ENCODE results near the gene PFKM.

PFKM gene

DNA sequence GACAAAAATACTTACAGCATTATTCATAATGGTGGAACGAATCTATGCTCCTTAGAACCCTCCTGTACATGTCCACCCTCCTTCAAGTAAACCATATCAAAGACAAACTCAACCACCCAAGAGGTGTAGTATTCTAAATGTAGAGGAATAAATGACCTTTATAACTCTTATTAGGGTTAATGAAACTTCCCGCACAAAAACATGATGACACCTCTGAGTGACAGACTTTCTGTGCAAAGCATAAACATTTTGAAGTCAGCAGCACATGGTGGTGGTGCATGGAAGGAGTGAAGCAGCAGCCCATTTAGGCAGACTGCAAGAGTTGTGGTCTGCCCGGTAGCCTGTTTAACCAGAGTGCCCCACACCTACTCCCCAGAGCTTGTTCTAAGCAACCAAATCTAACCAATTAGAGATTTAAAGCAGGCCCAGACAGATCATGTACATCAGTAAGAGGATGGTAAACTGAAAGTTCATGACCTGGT is 38.8 kb downstream of the PFKM start:
- no peak for DNase-seq

DNA sequence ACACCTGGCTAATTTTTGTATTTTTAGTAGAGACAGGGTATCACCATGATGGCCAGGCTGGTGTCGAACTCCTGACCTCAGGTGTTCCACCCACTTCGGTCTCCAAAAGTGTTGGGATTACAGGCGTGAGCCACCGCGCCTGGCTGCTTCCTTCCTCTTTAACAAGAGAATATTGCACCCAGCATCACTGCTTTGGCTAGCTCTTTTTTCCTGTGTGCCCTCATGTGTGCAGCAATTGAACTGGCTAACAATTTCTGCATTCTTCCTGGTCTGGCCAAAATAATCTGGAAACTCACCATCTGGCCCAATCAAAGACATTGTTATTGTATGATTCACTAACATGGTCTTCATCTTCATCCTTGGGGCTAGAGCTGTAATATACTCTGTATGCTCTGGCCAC is 40.9 kb downstream of the PFKM start:
- no peak for DNase-seq

DNA sequence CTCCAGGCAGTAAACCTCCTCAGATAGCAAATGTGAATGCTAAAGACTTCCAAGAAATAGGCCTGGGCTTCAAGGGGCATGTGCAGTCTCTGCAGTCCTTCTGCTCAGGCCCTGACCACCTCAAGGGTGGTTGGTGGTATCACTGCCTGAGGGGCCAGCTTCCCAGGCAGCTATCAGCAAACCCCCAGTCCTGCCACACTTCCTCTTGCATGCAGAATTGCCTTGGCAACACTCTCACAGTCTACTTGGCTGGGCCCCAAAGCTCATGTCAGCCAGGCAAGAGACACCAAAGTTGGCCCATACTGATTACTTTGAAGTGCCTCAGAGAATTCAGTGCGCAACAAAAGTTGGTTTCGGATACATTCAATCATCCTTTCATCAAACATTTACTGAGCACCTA is 41.6 kb downstream of the PFKM start:
- no peak for DNase-seq

DNA sequence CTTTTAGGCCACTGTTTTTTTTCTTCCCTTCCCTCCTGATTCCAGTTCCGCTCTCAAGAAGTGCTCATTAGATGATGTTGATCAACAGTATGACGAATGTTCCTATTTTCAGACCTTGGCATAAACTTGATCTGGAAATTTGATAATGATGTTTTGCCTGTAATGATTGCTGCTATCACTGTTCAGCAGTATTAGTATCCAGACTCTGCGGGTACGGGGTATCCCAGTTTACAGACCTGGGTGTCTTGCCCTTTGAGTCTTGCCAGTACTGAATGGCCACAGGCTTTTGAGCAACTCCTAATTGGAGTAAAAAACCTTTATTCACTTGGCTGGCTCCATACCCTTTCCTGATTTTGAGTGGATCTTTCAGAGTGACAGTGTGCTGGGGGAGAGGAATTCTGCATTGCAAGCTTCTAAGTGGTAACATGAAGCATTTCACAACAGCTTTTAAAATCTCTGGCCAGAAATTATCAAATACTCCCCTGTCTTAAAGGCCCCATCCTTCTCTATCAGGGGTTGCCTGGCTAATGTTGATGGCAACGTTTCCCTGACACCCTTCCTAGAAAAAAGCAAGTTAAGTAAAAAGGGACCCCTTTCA is 44.1 kb downstream of the PFKM start:
- DNase-seq, result no peak

DNA sequence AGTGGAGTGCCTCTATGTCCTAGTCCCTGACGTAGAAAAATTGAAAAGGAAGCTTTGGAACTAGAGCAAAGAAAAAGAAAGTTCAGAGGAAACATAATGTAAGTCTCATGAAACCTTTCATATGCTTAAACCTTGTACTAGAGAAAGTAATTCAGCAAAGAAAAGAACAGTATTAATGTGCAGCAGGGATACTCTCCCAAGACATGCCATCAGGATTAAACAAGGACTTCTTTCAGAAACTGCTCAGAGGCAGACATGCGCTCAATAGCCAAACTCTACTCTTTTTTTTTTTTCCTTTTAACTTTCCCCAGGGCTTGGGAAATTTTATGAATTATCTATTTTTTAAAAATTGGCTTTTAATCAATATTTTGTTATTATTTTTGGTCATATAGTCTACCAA is 45.3 kb downstream of the PFKM start:
- no peak for DNase-seq

DNA sequence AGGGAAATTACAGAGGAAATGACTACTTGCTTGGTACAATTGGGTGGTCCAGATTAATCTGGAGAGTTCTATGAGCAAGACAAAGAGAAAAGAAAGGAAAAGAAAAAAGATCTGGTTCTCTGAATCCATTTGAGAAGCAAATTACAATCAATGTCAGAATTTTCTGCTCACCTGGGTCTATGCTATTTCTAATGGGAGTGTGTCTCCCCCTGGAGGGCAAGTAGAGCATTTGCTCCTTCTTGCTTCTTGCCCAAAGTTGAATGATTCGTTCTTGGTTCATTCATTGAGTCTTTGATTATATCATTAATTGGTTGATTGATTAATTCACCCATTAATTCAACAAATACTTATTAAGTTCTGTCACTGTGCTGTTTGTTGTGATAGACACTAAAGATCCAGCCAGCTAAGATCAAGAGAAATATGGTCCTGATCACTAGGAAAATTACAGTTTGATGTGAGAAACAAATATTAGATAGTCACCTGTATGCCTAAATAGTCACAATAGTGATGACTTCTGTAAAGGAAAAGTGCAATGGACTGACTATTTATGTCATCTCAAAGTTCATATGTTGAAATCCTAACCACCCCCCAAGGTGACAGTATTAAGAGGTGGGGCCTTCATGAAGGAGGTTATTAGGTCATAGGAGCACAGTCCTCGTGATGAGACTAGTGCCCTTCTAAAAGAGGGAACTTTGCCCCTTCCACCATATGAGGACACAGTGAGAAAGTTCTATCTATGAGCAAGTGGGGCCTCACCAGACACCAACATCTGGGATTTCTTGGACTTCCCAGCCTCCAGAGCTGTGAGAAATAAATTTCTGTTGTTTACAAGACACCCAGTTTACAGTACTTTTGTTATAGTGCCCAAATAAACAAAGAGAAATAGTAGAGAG is 46.2 kb downstream of the PFKM start:
- peak; percentile 31 for DNase-seq

DNA sequence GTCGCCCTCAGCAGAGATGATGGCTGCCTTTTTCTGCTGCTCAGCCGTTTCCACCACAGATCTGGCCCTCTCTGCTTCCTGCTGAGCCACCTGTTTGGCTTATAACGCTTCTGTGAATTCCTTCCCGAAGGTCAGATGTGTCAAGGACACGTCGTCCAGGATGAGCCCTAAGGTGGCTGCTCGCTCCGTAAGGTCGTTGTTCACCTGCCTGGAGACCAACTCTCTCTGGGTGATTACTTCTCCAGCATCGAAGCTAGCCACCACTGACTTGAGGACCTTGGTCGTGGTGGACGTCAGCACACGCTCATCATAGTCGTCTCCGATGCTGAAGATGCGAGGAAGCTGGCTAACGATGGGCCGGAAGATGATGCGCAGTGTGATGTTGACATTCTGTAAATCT is 49.8 kb downstream of the PFKM start:
- DNase-seq, result no peak

DNA sequence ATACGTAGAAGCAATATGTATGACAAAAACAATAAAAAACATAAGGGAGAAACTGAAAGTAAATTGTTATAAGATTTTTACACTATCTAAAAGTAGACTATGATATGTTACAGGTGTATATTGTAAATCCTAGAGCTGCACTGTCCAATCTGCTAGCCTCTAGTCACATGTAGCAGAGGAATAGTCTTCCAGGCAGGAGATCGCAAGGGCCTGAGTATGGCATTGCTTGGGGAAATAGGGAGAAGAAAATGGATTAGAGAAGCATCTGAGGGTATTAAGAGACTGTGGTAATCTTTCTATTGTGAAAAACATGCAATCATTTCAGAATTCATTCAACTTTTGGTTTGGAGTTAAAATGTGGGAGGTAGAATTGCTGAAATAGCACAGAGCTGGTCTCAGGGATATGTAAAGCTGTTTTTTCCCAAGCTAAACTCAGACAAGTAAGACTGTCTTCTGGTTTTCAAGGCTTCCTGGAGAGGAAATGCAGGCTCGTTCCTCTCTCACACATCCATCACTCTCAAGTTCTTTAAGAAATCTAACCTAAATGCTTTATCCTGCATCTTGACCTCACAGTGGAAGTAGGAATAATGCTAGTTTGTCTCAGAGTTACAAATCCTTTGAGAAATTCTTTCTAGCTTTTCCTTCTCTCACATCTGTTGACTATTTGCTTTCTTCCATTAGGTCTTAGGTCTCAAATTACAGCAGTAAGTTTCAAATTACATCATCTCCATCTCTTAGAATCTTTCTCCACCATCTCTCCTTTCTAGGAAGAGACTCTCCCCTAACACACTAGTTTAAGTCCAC is 56.7 kb downstream of the PFKM start:
- no peak for DNase-seq

DNA sequence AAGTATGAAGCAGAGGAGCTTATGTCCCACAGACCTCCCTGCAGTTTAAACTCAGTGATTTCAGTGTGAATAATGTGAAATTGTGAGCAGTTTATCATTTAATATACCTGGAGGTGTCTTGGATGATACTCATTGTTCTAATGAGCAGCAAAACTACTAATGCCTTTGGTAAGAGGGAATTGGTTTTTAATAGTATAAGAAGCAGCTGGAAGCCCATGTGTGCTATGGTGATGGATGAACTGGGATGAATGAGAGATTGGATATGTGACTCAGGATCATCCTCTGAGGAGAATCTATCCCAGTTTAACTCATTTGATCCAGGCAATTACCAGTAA is 57.2 kb downstream of the PFKM start:
- DNase-seq, result no peak

DNA sequence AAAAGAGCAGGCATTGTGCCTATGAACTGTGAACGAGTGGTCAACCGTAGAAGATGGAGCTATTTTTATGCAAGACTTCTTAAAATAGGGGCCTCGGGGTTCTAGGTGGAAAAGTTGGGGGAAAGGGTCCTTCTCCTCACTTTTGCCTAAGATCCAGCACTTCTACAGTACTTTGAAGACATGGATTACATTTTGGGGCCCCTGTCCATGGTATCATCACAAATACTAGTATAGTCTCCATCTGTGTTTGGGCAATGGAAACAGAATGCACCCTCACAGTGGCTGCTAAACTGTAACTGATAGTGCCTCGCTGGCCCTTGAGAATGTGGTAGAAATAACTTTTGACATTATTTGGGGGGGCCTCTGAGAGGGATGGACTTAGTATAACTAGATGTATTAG is 58.8 kb downstream of the PFKM start:
- DNase-seq, result no peak

DNA sequence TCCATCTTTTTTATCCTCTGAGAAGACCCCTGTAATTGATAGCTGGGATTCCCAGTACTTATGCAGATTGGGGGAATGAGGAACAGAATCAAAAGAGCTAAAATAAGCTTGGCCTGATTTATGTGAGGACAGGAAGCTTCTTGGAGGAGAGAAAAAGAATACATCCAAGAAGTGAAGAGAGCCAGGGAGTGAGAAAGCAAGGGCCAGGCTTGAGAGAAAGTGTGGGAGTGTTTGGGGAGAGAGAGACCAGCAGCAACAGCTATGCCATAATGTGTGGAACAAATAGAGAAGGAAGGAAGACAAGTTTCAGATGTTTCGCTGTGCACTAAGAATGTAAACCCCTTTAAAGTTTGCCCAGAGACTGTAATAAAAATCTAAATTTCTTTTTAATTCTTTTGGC is 60.3 kb downstream of the PFKM start:
- no peak for DNase-seq

DNA sequence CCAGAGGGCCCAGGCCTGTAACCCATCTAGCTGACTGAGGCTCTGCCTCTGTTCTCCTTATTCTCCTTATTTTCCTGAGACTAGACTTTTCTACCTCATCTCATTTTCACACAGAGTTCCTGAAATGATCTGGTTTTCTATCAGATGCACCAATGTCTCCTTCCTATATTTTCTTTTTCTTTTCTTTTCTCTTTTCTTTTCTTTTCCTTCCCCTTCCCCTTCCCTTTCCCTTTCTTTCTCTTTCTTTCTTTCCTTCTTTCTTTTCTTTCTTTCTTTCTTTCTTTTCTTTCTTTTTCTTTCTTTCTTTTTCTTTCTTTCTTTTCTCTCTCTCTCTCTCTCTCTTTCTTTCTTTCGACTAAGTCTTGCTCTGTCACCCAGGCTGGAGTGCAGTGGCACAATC is 61.3 kb downstream of the PFKM start:
- no peak for DNase-seq

DNA sequence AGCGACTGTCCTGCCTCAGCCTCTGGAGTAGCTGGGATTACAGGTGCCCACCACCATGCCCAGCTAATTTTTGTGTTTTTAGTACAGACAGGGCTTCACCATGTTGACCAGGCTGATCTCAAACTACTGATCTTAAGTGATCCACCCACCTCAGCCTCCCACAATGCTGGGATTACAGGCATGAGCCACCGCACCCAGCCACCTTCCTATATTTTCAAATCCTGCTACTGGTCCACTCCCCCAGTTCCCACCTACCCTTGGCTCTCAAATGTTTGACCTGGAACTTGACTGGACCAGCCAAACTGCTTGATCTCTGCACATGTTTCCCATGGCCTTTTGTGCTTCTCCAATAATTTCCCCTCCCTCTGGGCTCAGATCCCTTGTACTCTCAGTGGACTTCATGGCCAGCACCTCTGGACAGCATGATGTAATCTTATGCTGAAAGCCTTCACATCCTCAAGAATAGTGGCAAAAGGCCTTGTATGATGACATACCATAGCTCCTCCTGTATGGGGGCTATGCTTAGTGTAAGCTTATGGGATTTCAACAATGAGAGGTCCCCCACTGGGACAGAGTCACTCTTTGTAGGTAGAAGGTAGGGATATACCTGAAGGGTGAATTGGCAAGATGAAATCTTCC is 61.8 kb downstream of the PFKM start:
- DNase-seq, result no peak

DNA sequence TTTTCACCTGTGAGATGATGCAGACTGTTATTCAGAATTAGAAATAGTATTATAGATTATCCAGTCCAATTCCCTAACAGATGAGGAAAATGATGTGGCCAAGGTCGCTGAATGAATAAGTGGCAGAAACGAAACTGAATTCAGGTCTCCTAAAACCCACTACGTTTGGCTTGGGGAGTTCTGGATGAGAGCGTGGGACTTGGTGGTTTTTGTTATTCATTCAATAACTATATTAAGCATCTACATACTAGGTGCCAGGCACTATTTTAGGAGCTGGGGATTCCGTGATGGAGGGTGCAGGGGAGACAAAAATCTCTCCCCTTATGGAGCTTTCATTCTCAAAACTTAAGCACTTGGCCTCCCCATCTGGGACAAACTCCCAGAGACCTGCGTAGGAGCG is 63.5 kb downstream of the PFKM start:
- no peak for DNase-seq

DNA sequence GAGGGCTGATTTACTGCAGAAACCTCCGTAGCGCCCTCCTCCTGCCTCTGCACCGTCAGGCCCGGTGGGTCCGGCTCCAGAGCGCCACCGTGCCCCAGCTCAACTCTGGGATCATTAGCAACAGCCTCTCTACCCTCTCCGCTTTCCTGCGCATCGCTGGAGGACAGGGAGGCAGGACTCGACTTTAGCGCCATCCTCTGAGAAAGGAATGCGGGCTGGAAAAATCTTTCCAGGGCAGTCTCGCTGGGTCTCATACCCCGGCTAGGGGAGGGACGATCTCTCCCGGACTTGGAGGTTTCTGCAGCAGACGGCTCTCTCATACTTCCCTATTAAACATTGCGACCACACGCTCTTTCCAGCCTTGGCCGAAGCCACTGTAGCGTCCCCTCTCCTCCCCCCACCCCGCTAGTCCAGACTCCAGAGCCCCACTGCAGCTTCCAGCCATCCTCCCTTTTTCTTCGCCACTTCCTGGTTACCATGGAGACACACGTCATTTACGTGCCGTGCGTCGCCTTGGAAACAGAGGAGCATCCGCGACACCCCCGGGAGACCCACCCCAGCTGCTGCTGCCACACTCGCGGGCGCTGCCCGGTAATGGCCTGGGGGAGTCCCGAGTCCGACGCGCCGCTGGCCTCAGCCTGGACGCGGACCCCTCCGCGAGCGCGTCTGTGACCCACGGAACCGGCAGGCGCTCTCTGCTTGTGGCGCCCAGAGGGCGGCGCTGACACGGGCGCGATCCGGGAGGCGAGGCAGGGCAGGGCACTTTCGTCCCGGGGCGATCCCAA is 64.1 kb downstream of the PFKM start, which contains the start of gene CCDC184:
Gene CCDC184, plus strand, starts transcription at position 554 of the 785 bp plus-strand sequence. CDS start 479 bp downstream, outside the sequence.
- DNase-seq, result peak; percentile 53

DNA sequence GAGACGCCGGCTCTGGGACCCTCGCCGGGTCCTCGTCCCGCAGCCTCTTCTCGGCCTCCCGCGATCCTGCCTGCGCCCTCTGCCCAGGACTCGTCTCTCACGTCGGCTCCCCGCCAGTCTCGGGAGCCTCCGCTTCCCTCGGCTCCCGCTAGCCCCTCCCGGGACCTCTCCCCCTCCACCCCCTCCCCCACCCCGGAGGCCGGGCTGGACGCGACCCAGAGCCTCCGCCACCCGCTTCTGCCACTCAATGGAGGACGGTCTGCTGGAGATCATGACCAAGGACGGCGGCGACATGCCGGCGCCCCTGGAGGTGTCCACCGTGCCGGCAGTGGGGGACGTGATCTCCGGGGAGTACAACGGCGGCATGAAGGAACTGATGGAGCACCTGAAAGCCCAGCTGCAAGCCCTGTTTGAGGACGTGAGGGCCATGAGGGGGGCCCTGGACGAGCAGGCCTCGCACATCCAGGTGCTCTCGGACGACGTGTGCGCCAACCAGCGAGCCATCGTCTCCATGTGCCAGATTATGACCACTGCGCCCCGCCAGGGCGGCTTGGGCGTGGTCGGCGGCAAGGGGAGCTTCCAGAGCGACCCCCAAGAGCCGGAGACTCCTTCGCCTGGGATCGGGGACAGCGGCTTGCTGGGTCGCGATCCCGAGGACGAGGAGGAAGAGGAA is 64.8 kb downstream of the PFKM start:
- no peak for DNase-seq

DNA sequence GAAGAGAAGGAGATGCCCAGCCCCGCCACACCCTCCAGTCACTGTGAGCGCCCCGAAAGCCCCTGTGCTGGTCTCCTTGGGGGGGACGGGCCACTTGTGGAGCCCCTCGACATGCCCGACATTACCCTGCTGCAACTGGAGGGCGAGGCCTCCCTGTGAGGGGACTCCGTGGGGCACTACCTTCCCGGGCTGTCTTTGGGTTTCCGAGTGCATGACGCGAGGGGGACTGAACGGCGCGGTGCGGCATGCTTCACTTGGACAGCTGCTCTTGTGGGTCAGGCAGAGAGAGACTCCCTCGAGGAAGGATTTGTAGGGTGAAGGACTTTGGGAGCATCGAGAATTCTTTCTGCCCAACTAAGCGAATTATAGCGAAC is 65.4 kb downstream of the PFKM start:
- no peak for DNase-seq

DNA sequence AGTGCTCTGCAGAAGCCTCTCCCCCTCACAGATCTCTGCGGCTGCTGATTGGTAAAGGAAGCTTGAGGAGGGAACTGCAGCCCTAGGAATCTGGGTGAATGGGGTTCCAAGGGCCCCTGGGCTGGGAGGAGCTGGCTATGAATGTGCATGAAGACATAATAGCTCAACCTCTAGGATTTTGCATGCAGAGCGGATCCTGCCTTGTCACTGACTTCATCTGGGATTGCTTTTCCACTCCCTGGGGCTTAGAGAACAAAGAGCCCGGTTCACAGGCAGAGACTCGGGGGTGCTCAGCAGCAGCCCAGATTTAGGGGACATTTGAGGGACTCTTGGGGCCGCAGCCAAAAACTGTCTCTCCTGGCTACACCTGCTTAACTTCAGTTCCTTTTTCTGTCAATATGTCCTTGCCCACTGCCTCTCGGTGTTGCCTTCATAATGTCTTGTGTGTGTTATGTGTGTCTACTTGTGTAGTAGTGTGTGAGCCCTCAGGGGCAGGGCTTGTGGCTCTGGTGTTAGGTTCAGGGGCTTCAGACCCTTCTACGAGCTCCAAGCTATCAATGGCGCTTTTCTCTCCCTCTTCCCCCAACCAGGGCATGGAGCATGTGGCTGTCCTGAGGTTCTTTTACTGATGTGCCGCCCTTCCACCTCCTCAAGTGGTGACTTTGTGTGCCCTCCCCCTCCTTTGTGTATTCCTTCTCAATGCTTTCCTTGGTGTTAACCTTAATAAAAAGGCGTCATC is 66.2 kb downstream of the PFKM start:
- no peak for DNase-seq

DNA sequence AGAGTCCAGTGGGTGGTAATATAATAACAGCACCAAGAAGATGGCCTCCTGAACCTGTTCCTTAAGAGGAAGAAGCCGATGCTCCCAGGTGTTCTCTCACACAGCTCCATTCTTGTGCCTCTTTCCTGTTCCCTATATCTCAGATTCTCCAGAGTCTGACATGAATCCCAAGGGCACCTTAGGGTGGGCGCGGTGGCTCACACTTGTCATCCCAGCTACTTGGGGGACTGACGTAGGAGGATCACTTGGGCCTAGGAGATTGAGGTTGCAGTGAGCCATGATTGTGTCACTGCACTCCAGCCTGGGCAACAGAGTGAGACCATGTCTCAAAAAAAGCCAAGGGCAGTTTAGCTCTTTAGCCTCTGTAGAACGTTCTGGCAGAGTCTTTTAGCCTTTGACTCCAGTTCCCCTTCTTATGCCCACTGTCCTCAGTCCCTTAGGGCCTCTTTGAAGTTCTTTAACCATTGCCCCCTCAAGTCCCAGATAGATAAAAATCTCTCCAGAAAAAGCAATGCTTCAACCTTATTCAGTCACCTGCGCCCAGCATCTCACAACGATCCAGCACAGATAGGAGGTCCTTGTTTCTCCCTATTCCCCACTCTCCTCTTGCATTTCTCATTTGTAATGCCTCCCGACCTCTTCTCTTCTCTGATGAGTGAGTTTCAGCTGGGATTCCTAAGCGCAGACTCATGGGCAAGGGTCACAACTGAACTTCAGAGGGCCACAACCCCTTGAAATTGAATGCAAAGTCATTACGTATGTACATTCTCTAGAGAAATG is 68.9 kb downstream of the PFKM start:
- DNase-seq, result no peak
